Measurements from ENCODE around the gene EEIG1.

DNA sequence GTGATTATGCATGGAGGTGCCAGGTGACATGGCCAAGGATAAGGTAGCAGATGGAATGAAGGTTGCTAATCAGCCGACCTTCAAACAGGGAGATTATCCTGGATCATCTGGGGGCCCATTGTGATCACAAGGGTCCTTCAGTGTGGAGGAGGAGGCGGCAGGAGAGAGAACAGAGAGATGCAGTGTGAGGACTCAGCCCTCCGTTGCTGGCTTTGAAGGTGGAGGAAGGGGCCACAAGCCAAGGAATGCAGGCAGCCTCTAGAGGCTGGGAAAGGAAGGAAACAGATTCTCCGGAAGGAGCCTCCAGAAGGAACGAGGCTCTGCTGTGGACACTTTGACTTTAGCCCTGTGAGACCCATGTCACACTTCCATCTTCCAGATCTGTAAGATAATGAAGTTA is 27.4 kb upstream of the EEIG1 start:
- TF ChIP-seq, protein P1, sequence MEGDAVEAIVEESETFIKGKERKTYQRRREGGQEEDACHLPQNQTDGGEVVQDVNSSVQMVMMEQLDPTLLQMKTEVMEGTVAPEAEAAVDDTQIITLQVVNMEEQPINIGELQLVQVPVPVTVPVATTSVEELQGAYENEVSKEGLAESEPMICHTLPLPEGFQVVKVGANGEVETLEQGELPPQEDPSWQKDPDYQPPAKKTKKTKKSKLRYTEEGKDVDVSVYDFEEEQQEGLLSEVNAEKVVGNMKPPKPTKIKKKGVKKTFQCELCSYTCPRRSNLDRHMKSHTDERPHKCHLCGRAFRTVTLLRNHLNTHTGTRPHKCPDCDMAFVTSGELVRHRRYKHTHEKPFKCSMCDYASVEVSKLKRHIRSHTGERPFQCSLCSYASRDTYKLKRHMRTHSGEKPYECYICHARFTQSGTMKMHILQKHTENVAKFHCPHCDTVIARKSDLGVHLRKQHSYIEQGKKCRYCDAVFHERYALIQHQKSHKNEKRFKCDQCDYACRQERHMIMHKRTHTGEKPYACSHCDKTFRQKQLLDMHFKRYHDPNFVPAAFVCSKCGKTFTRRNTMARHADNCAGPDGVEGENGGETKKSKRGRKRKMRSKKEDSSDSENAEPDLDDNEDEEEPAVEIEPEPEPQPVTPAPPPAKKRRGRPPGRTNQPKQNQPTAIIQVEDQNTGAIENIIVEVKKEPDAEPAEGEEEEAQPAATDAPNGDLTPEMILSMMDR (IDR thresholded peaks at IDR 0.05; ENCODE audit: insufficient read depth, low read length) = no peak
- TF ChIP-seq POLR2AphosphoS5 (IDR thresholded peaks at IDR 0.05; ENCODE audit: low read depth) (no peak), SPI1 (IDR thresholded peaks at IDR 0.05; ENCODE audit: borderline replicate concordance, low read depth) (no peak), GABPA (IDR thresholded peaks at IDR 0.05; ENCODE audit: low read depth) (no peak)
- TF ChIP-seq, protein P2, sequence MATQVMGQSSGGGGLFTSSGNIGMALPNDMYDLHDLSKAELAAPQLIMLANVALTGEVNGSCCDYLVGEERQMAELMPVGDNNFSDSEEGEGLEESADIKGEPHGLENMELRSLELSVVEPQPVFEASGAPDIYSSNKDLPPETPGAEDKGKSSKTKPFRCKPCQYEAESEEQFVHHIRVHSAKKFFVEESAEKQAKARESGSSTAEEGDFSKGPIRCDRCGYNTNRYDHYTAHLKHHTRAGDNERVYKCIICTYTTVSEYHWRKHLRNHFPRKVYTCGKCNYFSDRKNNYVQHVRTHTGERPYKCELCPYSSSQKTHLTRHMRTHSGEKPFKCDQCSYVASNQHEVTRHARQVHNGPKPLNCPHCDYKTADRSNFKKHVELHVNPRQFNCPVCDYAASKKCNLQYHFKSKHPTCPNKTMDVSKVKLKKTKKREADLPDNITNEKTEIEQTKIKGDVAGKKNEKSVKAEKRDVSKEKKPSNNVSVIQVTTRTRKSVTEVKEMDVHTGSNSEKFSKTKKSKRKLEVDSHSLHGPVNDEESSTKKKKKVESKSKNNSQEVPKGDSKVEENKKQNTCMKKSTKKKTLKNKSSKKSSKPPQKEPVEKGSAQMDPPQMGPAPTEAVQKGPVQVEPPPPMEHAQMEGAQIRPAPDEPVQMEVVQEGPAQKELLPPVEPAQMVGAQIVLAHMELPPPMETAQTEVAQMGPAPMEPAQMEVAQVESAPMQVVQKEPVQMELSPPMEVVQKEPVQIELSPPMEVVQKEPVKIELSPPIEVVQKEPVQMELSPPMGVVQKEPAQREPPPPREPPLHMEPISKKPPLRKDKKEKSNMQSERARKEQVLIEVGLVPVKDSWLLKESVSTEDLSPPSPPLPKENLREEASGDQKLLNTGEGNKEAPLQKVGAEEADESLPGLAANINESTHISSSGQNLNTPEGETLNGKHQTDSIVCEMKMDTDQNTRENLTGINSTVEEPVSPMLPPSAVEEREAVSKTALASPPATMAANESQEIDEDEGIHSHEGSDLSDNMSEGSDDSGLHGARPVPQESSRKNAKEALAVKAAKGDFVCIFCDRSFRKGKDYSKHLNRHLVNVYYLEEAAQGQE (IDR thresholded peaks at IDR 0.05; ENCODE audit: insufficient replicate concordance, low read depth) = no peak

Measured in HL-60 (cell line).